Muscle of arm (tissue), 12 donors: ENCODE measurements around the gene ROR2. TPM values are rescaled to one million over a fixed set of nuclear protein-coding genes. Genes with fewer than 3 reads are reported as not detected.

Source experiments
- DNase-seq: peaks from one replicate; pipeline ENCODE4 v3.0.0-alpha.2; 2013
- polyA plus RNA-seq, 12 donors: library from polyadenylated mRNA; unstranded; fragments of 120-200 nt; gene quantifications; one replicate each; pipeline ENCODE4 v1.2.1, GENCODE V29; 2013; ENCODE audit not compliant: insufficient read length in 12 of 12

The ROR2 gene
- polyA plus RNA-seq, 12 donors = 1.7 to 13.4 (median 3.2) TPM; not detected in 1

DNA sequence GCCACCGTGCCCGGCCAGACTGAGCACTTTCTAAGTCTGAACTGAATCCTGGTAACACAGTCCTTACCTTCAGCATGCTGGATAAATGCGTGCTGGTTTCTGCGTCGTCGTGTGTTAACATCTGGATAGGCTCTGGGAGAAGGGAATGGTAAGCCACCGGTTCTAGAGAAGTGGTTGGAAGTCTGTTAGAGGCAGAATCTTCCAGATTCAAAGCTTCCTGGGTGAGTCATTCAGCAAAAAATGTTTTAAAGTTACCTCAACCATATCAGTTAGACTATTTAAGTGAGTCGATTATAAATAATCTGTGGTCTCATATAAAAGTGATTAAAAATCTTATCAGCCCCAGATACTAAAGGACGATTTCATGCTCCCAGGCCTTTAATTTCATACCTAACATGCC lies 269.9 kb downstream of the ROR2 start:
- DNase-seq = no peak

GRCh38 chr9:91678807-91679580 lies 271.0 kb downstream of the ROR2 start:
- no peak for DNase-seq

- DNase-seq = no peak
Observed at GRCh38 chr9:91677822-91678436, 272.1 kb downstream of the ROR2 start.

- DNase-seq = no peak
Observed at GRCh38 chr9:91677331-91677730, 272.7 kb downstream of the ROR2 start.

DNA sequence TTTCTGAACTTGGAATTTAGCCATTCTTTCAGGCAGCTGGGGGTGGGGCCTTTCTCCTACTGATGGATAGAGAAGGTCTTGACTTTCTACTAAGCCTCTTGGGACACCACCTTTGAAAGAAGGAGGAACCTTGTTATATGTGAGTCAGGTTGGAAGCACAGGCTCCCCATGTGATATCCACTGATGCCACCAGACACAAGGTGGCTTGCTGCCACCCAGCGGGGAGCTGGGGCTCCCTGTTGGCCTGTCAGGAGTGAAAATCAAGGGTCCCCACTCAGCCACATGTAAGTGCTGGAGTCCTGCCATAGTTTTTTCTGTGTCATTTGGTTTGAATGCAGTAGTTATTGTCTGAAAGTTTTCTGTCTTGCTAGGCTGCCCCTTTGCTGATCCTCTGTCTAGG lies 274.0 kb downstream of the ROR2 start:
- DNase-seq = no peak

- no peak for DNase-seq
Observed at GRCh38 chr9:91664663-91665062, 285.4 kb downstream of the ROR2 start.

DNA sequence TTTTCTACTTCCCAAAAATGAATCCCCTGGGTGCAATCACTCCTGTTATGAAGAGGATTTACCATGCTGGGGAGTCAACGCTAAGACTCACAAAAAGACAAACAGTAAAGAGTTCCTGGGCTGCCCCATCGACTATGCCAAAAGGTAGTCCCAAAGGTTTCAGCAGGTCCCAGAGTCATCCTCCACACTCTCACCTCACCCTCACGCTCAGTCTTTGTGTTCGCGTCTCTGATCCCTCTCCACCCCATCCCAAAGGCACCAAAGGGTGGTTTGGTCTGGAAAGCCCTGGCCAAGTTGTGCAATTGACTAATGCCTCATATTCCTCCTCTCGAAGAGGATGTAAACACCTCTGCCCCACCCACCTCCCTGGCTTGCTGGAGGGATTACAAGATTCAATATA lies 286.2 kb downstream of the ROR2 start:
- no peak for DNase-seq

- DNase-seq = no peak
Observed at GRCh38 chr9:91661451-91661850, 288.6 kb downstream of the ROR2 start.

DNA sequence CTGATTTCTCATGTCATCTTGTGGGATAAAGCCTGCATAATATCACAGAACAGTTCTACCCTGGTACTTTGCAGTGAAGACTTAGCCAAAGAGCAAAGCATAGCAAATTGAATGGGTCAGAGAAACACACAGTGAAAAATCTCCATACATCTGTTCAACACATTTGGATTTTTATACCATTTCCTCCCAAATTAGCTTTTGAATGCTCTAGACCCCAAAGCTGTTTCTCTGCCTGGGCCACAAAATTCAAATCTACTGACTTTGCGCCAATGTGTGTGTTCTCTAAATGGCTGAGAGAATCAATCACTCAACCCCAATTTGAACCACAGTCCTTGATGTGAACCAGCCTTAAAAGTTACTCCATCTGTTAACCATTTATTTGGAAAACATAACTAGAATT lies 289.5 kb downstream of the ROR2 start:
- DNase-seq = no peak

DNA sequence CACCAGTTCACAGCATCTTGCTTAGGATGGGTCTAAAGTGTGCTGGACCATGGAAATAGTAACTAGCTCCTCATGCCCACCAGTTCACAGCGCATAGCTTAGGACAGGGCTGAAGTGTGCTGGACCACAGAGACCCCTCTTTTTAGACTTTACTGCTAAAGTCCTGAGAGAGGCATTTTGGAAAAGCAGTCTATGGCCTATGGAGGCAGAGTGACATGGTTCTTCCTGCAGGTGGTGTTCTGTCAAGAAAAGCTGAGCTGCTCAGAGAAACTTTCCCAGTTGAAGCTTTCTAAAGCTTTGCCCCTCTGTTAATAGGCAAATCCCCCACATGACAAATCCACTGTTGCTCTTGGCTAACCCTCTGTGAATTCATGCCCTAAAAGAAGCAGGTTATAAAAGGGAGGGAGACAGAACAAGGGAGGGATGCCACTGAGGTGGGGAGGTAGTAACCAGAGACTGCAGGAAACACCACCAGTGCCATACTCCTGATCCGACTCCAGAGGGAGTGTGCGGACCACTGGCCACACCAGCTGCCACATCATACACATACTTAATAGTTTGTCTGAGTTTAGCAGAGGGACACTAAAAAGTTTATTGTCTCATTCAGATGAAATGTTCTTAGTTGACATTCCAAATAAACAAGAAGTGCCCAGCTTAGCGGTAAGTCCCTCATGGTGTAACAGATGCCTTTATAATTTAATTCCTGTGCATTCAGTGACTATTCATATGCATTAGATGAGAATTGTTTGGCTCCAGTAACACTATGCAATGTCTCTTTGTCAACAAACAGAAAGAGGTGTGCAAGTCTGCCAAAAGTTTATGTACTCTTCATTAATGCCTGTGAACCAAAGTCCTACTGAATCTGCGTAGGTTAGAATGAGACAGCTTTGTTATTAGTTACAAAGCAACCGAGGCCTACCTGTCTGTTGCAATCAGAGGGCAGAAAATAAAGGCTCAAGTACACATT lies 290.2 kb downstream of the ROR2 start:
- no peak for DNase-seq

DNA sequence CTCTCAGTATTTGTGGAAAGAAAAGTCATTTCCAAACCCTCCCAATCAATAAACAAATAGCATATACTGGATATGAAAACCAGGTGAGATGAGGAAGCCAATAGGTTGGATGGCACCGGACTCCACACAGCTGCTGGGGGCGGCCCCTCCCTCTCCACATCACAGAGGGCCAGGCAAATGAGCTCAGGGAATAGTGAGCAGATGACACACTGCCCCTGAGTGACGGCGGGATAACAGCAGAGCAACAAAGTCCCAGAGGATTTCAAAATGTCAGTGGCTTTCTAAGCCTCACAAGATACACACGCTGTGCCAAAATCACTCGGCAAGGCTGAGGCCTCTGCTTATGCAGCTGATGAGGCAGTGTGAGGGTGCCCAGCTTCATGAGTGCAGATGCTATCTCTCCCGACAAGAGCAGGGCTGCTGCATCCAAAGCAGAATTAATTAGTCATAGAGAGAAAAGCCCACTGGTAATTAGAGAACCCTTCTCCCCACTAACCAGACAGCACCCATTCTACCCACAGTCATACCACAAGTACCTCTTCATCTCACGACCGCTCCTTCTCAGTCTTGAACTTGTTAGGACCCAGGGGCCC lies 291.4 kb downstream of the ROR2 start:
- no peak for DNase-seq

GRCh38 chr9:91657501-91657900 lies 292.5 kb downstream of the ROR2 start:
- no peak for DNase-seq

GRCh38 chr9:91655658-91656057 lies 294.4 kb downstream of the ROR2 start:
- DNase-seq = no peak

DNA sequence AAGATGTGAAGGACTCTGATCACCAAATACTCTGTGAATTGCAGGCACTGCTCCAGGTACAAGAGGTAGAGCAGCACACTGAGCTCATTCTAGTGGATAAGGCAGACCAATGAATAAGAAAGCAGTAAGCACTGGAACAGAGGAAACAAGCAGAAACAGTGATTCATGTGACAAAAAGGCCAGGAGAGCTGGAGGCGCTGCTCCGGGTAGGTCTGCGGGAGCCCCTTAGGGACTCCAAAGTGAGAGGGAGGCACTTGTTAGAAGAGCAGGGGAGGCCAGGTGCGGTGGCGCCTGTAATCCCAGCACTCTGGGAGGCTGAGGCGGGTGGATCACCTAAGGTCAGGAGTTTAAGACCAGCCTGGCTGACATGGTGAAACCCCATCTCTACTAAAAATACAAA lies 294.8 kb downstream of the ROR2 start:
- no peak for DNase-seq

GRCh38 chr9:91654527-91654926 lies 295.5 kb downstream of the ROR2 start:
- DNase-seq = no peak

DNA sequence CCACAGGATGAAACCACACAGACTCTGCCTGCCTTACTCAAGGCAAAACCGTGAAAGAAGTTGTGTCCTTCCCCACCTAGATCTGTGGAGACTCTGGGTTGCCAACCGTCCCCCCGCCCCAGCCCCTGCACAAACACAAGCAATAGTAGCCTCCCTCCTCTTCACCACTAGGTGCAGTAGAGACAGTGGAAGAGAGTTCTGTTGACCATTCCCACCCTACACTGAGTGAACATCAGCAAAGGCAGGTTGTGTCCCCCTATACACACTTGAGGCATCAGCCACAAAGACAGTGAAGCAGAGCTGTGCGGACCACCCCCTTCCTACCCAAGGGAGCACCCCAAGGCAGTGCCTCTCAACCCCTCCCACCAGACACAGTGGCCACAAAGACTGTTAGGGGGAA lies 302.7 kb downstream of the ROR2 start:
- no peak for DNase-seq

GRCh38 chr9:91646702-91647101 lies 303.3 kb downstream of the ROR2 start:
- DNase-seq = no peak

DNA sequence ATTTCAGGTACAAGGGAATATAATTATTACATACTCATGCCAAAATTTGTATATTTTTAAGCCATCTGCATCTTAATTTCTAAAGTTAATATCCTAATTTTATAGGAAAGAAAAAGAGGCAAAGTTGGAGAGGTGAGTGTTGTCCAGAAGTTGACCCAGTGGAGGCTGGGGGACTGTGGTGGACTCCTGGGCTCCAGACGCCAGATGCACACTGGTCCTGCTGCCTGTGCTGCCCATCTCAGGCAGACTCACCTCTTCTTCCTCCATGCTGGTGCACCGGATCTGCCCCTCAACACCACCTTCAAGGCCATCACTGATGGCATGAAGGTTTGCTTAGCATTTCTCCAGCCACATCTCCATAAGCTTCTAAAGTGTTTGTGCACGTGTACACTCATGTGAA lies 305.6 kb downstream of the ROR2 start:
- no peak for DNase-seq

GRCh38 chr9:91643481-91644077 lies 306.4 kb downstream of the ROR2 start:
- DNase-seq = no peak

- DNase-seq = no peak
Observed at GRCh38 chr9:91642771-91643170, 307.3 kb downstream of the ROR2 start.

DNA sequence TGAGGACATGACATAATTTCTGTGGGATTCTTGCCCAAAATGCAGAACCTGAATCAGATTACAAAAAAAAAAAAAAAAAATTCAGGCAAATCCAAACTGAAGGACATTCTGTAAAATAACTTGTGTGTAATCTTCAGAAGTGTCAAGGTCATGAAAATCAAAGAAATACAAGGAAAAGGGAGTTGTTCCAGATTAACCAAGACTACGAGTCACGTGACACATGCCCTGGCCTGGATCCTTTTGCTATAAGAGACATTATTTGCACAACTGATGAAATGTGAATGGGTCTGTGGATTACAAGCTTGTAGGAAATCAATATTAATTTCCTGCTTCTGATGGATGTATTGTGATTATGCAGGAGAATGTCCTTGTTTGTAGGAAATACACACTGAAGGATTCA lies 309.6 kb downstream of the ROR2 start:
- DNase-seq = no peak

DNA sequence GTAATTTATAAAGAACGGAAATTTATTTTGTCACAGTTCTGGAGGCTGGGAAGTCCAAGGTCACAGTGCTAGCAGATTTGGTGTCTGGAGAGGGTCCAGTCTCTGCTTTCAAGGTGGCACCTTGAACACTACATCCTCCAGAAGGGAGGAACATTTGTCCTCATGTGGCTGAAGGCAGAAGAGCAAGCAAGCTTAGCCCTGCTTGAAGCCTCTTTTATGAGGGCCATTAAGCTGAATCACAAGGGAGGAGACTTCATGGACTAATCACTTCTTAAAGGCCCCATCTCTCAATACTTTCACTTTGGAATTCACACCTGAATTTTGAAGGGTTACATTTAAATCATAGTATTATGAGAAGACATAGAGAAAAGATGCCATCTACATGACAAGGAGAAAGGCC lies 311.0 kb downstream of the ROR2 start:
- DNase-seq = no peak
